ENCODE results near the gene SIPA1.

DNA sequence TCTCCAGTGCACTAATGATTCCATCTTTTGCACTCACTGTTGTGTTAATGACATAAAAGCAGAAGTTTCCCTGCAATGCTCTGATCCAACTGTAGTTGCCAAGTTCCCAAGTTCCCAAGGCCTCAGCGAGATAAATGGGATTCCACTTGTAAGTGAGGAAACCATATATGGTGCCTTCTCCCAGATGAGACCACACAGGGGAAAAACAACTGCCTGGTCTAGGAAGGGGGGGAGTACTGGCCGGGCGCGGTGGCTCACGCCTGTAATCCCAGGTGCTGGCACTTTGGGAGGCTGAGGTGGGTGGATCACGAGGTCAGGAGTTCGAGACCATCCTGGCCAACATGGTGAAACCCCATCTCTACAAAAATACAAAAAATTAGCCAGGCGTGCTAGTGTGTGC lies 48.1 kb downstream of the SIPA1 start:
- TF ChIP-seq, protein P1, sequence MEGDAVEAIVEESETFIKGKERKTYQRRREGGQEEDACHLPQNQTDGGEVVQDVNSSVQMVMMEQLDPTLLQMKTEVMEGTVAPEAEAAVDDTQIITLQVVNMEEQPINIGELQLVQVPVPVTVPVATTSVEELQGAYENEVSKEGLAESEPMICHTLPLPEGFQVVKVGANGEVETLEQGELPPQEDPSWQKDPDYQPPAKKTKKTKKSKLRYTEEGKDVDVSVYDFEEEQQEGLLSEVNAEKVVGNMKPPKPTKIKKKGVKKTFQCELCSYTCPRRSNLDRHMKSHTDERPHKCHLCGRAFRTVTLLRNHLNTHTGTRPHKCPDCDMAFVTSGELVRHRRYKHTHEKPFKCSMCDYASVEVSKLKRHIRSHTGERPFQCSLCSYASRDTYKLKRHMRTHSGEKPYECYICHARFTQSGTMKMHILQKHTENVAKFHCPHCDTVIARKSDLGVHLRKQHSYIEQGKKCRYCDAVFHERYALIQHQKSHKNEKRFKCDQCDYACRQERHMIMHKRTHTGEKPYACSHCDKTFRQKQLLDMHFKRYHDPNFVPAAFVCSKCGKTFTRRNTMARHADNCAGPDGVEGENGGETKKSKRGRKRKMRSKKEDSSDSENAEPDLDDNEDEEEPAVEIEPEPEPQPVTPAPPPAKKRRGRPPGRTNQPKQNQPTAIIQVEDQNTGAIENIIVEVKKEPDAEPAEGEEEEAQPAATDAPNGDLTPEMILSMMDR (IDR thresholded peaks at IDR 0.05): no peak
- TF ChIP-seq POLR2A (IDR thresholded peaks at IDR 0.05): no peak

All from ovary (tissue), 3 donors.